ENCODE measurements around the gene KLF17.

GRCh38 chr1:44090429-44091252, 28.0 kb upstream of the KLF17 start:
- TF ChIP-seq POLR2AphosphoS5 (IDR thresholded peaks at IDR 0.05; ENCODE audit: low read depth) = no peak
- no peak for TF ChIP-seq CTCF (conservative IDR thresholded peaks at IDR 0.05; ENCODE audit: low read depth in 2 of 2)
- TF ChIP-seq, protein P1, sequence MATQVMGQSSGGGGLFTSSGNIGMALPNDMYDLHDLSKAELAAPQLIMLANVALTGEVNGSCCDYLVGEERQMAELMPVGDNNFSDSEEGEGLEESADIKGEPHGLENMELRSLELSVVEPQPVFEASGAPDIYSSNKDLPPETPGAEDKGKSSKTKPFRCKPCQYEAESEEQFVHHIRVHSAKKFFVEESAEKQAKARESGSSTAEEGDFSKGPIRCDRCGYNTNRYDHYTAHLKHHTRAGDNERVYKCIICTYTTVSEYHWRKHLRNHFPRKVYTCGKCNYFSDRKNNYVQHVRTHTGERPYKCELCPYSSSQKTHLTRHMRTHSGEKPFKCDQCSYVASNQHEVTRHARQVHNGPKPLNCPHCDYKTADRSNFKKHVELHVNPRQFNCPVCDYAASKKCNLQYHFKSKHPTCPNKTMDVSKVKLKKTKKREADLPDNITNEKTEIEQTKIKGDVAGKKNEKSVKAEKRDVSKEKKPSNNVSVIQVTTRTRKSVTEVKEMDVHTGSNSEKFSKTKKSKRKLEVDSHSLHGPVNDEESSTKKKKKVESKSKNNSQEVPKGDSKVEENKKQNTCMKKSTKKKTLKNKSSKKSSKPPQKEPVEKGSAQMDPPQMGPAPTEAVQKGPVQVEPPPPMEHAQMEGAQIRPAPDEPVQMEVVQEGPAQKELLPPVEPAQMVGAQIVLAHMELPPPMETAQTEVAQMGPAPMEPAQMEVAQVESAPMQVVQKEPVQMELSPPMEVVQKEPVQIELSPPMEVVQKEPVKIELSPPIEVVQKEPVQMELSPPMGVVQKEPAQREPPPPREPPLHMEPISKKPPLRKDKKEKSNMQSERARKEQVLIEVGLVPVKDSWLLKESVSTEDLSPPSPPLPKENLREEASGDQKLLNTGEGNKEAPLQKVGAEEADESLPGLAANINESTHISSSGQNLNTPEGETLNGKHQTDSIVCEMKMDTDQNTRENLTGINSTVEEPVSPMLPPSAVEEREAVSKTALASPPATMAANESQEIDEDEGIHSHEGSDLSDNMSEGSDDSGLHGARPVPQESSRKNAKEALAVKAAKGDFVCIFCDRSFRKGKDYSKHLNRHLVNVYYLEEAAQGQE (IDR thresholded peaks at IDR 0.05; ENCODE audit: unreplicated experiment) = no peak

Data from GM23338 (cell line).